Ascending aorta (tissue), 2 donors: ENCODE results near the gene TESK2. TPM values are rescaled to one million over a fixed set of nuclear protein-coding genes. Genes with fewer than 3 reads are reported as not detected.

Experiments used
- DNase-seq, 2 donors: peaks; one replicate each; pipeline ENCODE4 v3.0.0-alpha.2; 2019; ENCODE audit warnings: low spot score in 2 of 2
- H3K27ac ChIP-seq, 2 donors: fragments of 200-600 bp; sonication (generic); one replicate each; pipeline ENCODE4 v1.5.1; 2016 to 2017; ENCODE audit warnings: mild to moderate bottlenecking in 1 of 2
- H3K27me3 ChIP-seq: fragments of 200-600 bp; sonication (generic); one replicate; pipeline ENCODE4 v1.5.1; 2017
- H3K36me3 ChIP-seq, 2 donors: fragments of 200-600 bp; sonication (generic); one replicate each; pipeline ENCODE4 v1.5.1; 2016
- H3K4me1 ChIP-seq, 2 donors: fragments of 200-600 bp; sonication (generic); one replicate each; pipeline ENCODE4 v1.5.1; 2016 to 2017; ENCODE audit warnings: mild to moderate bottlenecking in 1 of 2
- H3K4me3 ChIP-seq, 2 donors: fragments of 200-600 bp; sonication (generic); one replicate each; pipeline ENCODE4 v1.5.1; 2016 to 2017; ENCODE audit warnings: mild to moderate bottlenecking in 1 of 2
- H3K9me3 ChIP-seq, 2 donors: fragments of 200-600 bp; sonication (generic); one replicate each; pipeline ENCODE4 v1.5.1; 2016
- intact Hi-C: fragments of 100-400 bp; cut with DNase I; formaldehyde crosslinking; loops from one replicate; pipeline ENCODE4 v1.15.1; 2023
- total RNA-seq: library from RNA; depleted of rRNA; stranded (reverse); fragments of >200 nt; gene quantifications from one replicate; pipeline ENCODE4 v1.1.0, GENCODE V29; 2016
- TF ChIP-seq, protein P1 (sequence below), 3 experiments: fragments of 200-600 bp in 2 of 3; fragments of 450-650 bp in 1 of 3; sonication (generic) in 2 of 3; IDR thresholded peaks; one replicate each; pipeline ENCODE4 v1.5.1; 2016 to 2019; ENCODE audit warnings: antibody characterized with exemption in 3 of 3, mild to moderate bottlenecking in 1 of 3, moderate library complexity in 1 of 3

TESK2 gene
- total RNA-seq, 1 donor from 2014 or later = 0.32 TPM

DNA sequence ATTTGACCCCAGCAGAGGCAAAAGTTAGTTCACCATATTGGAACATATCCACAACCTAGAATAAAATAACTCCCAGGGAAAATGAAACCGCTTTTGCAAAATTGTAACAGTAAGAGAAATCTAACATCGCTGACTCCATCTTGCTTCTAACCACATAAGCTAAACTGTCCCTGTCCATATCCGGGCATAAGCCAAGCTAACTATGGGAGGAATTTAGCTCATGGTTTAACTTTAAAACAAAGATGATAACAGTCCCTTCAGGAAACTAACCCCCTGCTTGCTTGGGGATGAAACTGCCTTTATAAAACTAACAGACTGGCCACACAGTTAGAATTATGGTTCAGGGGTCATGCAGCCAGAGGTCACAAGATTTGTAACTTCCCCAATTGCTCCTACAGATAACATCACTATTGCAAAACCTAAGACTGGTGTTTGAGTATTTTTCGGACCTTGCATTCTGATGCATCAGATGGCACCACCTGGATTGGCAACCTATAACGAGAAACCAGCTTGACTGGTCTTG, 46.3 kb downstream of the TESK2 start:
- H3K27me3 ChIP-seq = no peaks in the 10 kb centered on the region
- H3K36me3 ChIP-seq = no peaks in the 10 kb centered on the region
- no peak for DNase-seq
- no peaks in the 10 kb centered on the region for H3K9me3 ChIP-seq
- intact Hi-C loops = no loop called here
- no peak overlapping the region for H3K27ac ChIP-seq
- H3K4me3 ChIP-seq = no peak overlapping the region
- TF ChIP-seq, protein P1, sequence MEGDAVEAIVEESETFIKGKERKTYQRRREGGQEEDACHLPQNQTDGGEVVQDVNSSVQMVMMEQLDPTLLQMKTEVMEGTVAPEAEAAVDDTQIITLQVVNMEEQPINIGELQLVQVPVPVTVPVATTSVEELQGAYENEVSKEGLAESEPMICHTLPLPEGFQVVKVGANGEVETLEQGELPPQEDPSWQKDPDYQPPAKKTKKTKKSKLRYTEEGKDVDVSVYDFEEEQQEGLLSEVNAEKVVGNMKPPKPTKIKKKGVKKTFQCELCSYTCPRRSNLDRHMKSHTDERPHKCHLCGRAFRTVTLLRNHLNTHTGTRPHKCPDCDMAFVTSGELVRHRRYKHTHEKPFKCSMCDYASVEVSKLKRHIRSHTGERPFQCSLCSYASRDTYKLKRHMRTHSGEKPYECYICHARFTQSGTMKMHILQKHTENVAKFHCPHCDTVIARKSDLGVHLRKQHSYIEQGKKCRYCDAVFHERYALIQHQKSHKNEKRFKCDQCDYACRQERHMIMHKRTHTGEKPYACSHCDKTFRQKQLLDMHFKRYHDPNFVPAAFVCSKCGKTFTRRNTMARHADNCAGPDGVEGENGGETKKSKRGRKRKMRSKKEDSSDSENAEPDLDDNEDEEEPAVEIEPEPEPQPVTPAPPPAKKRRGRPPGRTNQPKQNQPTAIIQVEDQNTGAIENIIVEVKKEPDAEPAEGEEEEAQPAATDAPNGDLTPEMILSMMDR (IDR thresholded peaks at IDR 0.05) = no peak
- no peaks in the 10 kb centered on the region for H3K4me1 ChIP-seq

DNA sequence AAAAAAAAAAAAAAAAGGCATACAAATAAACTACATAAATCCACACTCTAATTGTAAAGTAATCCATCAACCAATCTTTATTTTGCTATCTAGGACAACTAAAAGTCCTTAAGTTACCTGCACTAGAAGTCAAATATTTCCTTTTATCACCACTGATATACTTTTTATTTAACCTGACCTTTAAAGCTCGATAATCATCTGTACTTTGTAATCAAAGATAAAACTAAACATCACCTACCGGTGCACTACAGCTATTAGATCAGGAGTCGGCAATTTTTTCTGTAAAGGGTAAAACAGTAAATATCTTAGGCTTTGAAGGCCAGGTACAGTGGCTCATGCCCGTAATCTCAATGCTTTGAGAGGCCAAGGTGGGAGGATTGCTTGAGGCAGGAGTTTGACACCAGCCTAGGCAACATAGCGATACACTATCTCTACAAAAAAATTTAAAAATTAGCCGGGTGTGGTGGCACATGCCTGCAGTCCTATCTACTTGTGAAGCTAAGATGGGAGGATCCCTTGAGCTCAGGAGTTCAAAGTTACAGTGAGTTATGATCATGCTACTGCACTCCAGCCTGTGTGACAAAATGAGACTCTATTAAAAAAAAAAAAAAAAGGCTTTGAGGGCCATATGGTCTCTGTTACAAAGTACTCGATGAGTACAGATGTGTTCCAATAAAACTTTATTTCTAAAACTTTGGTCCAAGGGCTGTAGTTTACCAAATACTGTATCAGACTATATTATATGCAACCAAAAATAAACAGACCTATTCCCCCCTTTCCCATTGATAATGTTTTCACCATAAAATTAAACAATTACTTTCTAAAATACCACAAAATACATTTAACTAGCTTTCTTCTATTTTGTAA, 47.1 kb downstream of the TESK2 start:
- Histone ChIP-seq H3K9me3 (no peaks in the 10 kb centered on the region), H3K4me3 (no peak overlapping the region), H3K27ac (no peak overlapping the region), H3K4me1 (no peaks in the 10 kb centered on the region), H3K36me3 (no peaks in the 10 kb centered on the region), H3K27me3 (no peaks in the 10 kb centered on the region)
- intact Hi-C loops = no loop called here
- TF ChIP-seq, protein P1 (IDR thresholded peaks at IDR 0.05) = no peak
- DNase-seq = no peak

DNA sequence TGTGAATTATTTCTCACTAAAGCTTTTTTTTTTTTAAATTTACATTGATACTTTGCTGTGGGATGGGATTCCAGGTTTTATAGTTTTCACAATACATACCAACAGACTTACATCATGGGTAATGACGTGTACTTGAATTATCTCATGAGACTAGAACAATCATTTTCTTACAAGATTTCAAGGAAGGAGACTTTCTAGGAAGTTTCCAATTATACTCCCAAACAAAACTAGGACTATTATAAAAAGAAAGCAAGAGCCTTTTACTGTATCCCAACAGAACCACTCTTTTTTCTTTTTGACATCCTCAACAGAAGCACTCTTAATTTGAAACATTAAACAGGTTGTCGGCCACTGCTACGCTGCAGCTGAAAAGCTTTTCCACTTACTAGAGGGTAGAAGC, 48.7 kb downstream of the TESK2 start:
- H3K27ac ChIP-seq = no peak overlapping the region
- H3K4me3 ChIP-seq = no peak overlapping the region
- H3K36me3 ChIP-seq = no peaks in the 10 kb centered on the region
- no peaks in the 10 kb centered on the region for H3K4me1 ChIP-seq
- H3K9me3 ChIP-seq = no peaks in the 10 kb centered on the region
- TF ChIP-seq, protein P1 (IDR thresholded peaks at IDR 0.05) = no peak
- no peaks in the 10 kb centered on the region for H3K27me3 ChIP-seq
- DNase-seq = no peak
- intact Hi-C loops = no loop called here

DNA sequence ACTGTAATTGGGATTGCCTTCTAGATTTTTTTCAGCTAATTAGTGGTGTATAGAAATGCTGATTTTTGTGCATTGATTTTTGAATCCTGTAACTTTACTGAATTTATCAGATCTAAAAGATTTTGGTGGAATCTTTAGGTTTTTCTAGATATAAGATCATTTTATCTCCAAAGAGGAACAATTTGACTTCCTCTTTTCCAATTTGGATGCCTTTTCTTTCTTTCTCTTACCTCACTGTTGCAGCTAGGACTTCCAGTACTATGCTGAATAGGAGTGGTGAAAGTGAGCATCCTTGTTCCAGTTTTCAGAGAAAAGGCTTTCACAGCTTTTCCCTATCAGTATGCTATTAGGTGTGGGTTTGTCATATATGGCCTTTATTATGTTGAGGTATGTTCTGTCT, 53.6 kb downstream of the TESK2 start:
- H3K4me1 ChIP-seq = no peaks in the 10 kb centered on the region
- no peak overlapping the region for H3K4me3 ChIP-seq
- H3K27ac ChIP-seq = no peak overlapping the region
- TF ChIP-seq, protein P1 (IDR thresholded peaks at IDR 0.05) = no peak
- no peaks in the 10 kb centered on the region for H3K27me3 ChIP-seq
- no peaks in the 10 kb centered on the region for H3K9me3 ChIP-seq
- no peaks in the 10 kb centered on the region for H3K36me3 ChIP-seq
- intact Hi-C loops = no loop called here
- no peak for DNase-seq

DNA sequence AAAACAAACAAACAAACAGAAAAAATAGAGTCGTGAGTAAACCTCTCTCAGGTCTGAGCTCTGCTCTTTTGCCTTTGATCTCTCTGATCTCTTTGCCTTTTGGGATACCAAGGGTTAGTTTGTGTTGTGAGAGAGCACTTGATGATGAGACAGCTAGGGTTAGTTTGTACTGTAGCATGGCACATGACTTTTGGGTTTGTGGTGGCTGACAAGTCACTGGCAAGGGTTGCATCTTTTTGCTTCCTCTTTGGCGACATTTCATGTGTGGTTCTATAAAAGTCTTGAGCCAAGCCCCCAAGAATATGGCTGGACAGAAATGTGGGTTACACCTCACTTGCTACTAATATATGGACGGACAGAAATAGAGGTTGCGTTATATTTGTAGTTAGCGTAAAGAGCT, 60.5 kb downstream of the TESK2 start:
- DNase-seq = no peak
- TF ChIP-seq, protein P1 (IDR thresholded peaks at IDR 0.05) = no peak
- Histone ChIP-seq H3K36me3 (no peaks in the 10 kb centered on the region), H3K4me3 (no peak overlapping the region), H3K27me3 (no peaks in the 10 kb centered on the region), H3K27ac (no peak overlapping the region), H3K9me3 (no peaks in the 10 kb centered on the region), H3K4me1 (no peaks in the 10 kb centered on the region)
- intact Hi-C loops = no loop called here
